ENCODE results near the gene DHX36.

DHX36 gene

GRCh38 chr3:154314152-154314551, 10.1 kb downstream of the DHX36 start:
- no peak for TF ChIP-seq CTCF (IDR thresholded peaks at IDR 0.05; ENCODE audit: low read depth, low read length)
- DNase-seq (ENCODE audit: extremely low read depth, low read depth): no peak

DNA sequence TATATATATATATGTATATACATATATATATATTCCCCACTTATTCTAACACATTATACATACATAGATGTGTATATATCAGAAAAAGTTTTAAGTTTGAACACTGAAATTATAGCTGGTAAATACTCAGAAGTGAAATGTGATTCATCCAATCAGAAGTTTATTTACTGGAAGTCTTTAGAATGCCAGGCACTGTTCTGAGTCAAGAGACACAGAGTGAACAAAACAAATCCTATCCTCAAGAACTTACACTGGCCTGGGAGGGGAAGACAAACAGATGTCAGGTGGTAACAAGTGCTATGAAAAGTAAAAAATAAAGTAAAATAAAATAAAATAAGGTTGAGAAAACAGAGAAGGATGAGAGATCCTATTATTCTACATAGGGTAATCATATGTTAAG, 13.4 kb downstream of the DHX36 start:
- TF ChIP-seq CTCF (IDR thresholded peaks at IDR 0.05; ENCODE audit: low read depth, low read length): no peak
- DNase-seq (ENCODE audit: extremely low read depth, low read depth): no peak

DNA sequence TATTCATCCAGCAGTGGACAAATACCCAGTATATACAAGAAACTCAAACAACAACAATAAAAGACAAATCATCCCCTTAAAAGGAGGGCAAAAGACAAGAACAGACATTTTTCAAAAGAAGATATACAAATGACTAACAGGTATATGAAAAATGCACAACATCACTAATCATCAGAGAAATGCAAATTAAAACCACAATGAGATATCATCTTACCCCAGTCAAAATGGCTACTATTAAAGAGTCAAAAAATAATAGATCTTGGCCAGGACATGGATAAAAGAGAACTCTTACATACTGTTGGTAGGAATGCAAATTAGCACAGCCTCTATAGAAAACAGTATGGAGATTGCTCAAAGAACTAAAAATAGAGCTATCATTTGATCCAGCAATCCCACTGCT, 16.9 kb downstream of the DHX36 start:
- no peak for TF ChIP-seq CTCF (IDR thresholded peaks at IDR 0.05; ENCODE audit: low read depth, low read length)
- no peak for DNase-seq (ENCODE audit: extremely low read depth, low read depth)

DNA sequence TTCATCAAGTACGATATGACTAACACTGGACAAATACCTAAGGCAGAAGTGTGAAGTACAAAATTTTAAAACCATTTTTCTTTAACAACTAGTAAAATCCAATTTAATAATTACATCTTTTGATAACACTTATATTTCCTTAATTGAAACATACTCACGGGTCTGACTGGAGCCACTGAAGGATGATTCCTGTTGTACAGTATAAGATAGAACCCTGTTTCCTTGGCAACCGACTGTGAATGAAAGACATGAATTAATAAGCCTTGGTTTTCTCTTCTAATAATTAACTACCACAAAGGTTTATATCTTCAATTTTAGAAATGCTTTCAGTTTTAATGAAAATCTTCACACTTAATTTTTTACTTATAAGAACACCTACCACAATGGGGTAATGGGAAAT, 19.4 kb downstream of the DHX36 start:
- no peak for TF ChIP-seq CTCF (IDR thresholded peaks at IDR 0.05; ENCODE audit: low read depth, low read length)
- DNase-seq (ENCODE audit: extremely low read depth, low read depth): no peak

- DNase-seq (ENCODE audit: extremely low read depth, low read depth): no peak
- no peak for TF ChIP-seq CTCF (IDR thresholded peaks at IDR 0.05; ENCODE audit: low read depth, low read length)
Observed at GRCh38 chr3:154304116-154304786, 20.0 kb downstream of the DHX36 start.

DNA sequence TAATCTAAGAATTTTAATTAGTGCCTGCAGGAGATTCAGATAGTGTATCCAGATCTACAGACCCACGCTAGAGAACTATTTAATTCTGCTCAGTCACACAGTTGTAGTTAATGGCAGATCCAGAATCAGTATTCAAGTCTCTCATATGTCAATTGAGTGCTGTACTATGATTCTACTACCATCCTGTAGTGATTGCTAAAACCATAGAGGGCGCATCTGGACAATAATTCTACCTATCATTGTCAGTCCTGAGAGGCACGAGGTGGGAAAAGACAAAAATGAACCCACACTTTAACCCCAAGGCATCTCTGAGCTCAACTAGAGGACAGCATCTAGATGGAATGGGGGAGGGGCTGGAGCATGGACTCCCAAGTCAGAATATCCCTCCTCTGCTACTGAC, 22.7 kb downstream of the DHX36 start:
- TF ChIP-seq CTCF (IDR thresholded peaks at IDR 0.05; ENCODE audit: low read depth, low read length): no peak
- no peak for DNase-seq (ENCODE audit: extremely low read depth, low read depth)

- no peak for TF ChIP-seq CTCF (IDR thresholded peaks at IDR 0.05; ENCODE audit: low read depth, low read length)
Observed at GRCh38 chr3:154294016-154294415, 30.3 kb downstream of the DHX36 start.

More at GRCh38 chr3:154294016-154294415, 30.3 kb downstream of the DHX36 start:
- DNase-seq (ENCODE audit: extremely low read depth, low read depth): no peak

Measured in AG09319 (cell line).